Measurements from ENCODE around the gene AMD1. TPM values are rescaled to one million over a fixed set of nuclear protein-coding genes. Genes with fewer than 3 reads are reported as not detected.

The AMD1 gene
- polyA plus RNA-seq, 2 of the 4 experiments (the other 2 are of a cell fraction) = 89.2 to 147 TPM

- 0 out of 3 replicates have a peak overlapping the region, but pooled peaks have one; percentile 82 for H3K4me2 ChIP-seq
- no peaks in the 10 kb centered on the region for H3K9me3 ChIP-seq
- no peak overlapping the region for H3K27ac ChIP-seq
- peaks cover 78% of the 10 kb centered on the region for H3K4me1 ChIP-seq
- TF ChIP-seq MAFK (IDR thresholded peaks at IDR 0.05; ENCODE audit: partially characterized antibody) (no peak), HES2 (IDR thresholded peaks at IDR 0.05) (no peak), CHD4 (IDR thresholded peaks at IDR 0.05; ENCODE audit: borderline replicate concordance) (no peak), NR3C1 (IDR thresholded peaks at IDR 0.05) (no peak), JUNB (IDR thresholded peaks at IDR 0.05) (no peak), BCL3 (IDR thresholded peaks at IDR 0.05) (no peak), MAZ (IDR thresholded peaks at IDR 0.05; ENCODE audit: borderline replicate concordance, low read depth, low read length) (no peak), TFCP2L1 (CRISPR knock-in tag; IDR thresholded peaks at IDR 0.05) (no peak), HOXB5 (CRISPR knock-in tag; IDR thresholded peaks at IDR 0.05) (no peak), MYC (IDR thresholded peaks at IDR 0.05; ENCODE audit: borderline replicate concordance, low read length) (no peak), ZSCAN20 (CRISPR knock-in tag; IDR thresholded peaks at IDR 0.05) (no peak), FOXS1 (CRISPR knock-in tag; IDR thresholded peaks at IDR 0.05) (no peak), NPAS2 (CRISPR knock-in tag; IDR thresholded peaks at IDR 0.05; ENCODE audit: borderline replicate concordance) (no peak), EP300 (IDR thresholded peaks at IDR 0.05) (no peak), JUN (IDR thresholded peaks at IDR 0.05) (no peak)
- 89% methylated on average over 9 of the region's 9 CpGs for WGBS (ENCODE audit: missing lambda C conversion rate)
- DNase-seq (ENCODE audit: low read depth in 1 of 2, low spot score in 1 of 2) = no peak
- no peak for ATAC-seq
- H3K4me3 ChIP-seq = no peak overlapping the region
- CTCF ChIA-PET = no interaction called here
- POLR2A ChIA-PET = no interaction called here
- no peak for FAIRE-seq
Measured at GRCh38 chr6:110880651-110881050, 6.1 kb downstream of the AMD1 start.

GRCh38 chr6:110881546-110882273, 7.1 kb downstream of the AMD1 start:
- no peak for FAIRE-seq
- Histone ChIP-seq H3K4me3 (no peak overlapping the region), H3K27ac (no peak overlapping the region), H3K9me3 (no peaks in the 10 kb centered on the region), H3K4me1 (peaks cover 80% of the 10 kb centered on the region), H3K4me2 (peak overlapping the region; percentile 16; the same call in 2 of the 3 replicates)
- TF ChIP-seq BCL3 (IDR thresholded peaks at IDR 0.05) (no peak), HES2 (IDR thresholded peaks at IDR 0.05) (no peak), BHLHE40 (IDR thresholded peaks at IDR 0.05; ENCODE audit: low read depth, low read length) (no peak), EP300 (IDR thresholded peaks at IDR 0.05) (no peak), ATOH8 (CRISPR knock-in tag; IDR thresholded peaks at IDR 0.05; ENCODE audit: low read depth) (no peak), NR3C1 (IDR thresholded peaks at IDR 0.05) (no peak), CBX2 (IDR thresholded peaks at IDR 0.05; ENCODE audit: borderline replicate concordance, low read depth) (no peak), KDM1A (IDR thresholded peaks at IDR 0.05; ENCODE audit: low read depth) (no peak)
- no peak for DNase-seq (ENCODE audit: low read depth in 1 of 2, low spot score in 1 of 2)
- ChIA-PET POLR2A (interaction anchor here (1.2 kb wide), 1 partner anchor 66 kb away, joined by 3 read pairs; the partner anchor contains the start of gene CDK19), CTCF (interaction anchor here (0.6 to 1.1 kb wide), 3 partner anchors 69 to 354 kb away, joined by 3 to 4 read pairs (median 3); no protein-coding TSS in a partner anchor)
- no peak for ATAC-seq
- WGBS (ENCODE audit: missing lambda C conversion rate) = 83% methylated on average over 9 of the region's 9 CpGs

All from A549 (cell line).